ENCODE results near the gene AKR1C8.

DNA sequence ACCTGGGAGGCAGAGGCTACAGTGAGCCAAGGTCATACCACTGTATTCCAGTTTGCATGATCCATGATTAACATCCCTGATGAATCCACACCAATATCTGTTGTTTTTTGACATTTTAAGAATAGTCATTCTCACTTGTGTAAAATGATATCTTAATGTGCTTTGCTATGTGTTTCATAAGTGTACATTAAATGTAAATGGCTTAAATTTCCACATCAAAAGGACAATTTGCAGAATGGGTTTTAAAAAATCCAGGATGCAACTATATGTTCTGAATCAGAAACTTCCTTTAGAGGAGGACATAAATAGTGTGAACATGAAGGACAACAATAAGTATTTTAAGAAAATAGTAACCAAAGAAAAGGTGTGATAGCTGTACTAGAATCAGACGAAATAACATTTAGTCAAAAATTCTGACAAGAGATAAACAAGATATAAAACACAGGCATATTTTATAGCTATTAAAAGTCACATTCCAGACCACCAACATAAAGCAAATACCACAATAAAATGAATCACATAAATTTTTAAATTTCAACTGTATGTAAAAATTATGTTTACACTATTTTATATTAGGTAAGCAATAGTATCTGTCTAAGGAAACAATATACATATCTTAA, 48.4 kb downstream of the AKR1C8 start:
- TF ChIP-seq CTCF (IDR thresholded peaks at IDR 0.05; ENCODE audit: poor library complexity, severe bottlenecking) (no peak), EP300 (conservative IDR thresholded peaks at IDR 0.05; ENCODE audit: poor library complexity, severe bottlenecking) (no peak), EZH2 (IDR thresholded peaks at IDR 0.05; ENCODE audit: borderline replicate concordance, insufficient read depth, low read length, poor library complexity, severe bottlenecking) (no peak), POLR2AphosphoS5 (IDR thresholded peaks at IDR 0.05) (no peak), TAF1 (IDR thresholded peaks at IDR 0.05; ENCODE audit: low read depth) (no peak), RAD21 (conservative IDR thresholded peaks at IDR 0.05) (no peak), MXI1 (conservative IDR thresholded peaks at IDR 0.05; ENCODE audit: poor library complexity, severe bottlenecking) (no peak), SMC3 (conservative IDR thresholded peaks at IDR 0.05; ENCODE audit: poor library complexity) (no peak)
- TF ChIP-seq, protein P1, sequence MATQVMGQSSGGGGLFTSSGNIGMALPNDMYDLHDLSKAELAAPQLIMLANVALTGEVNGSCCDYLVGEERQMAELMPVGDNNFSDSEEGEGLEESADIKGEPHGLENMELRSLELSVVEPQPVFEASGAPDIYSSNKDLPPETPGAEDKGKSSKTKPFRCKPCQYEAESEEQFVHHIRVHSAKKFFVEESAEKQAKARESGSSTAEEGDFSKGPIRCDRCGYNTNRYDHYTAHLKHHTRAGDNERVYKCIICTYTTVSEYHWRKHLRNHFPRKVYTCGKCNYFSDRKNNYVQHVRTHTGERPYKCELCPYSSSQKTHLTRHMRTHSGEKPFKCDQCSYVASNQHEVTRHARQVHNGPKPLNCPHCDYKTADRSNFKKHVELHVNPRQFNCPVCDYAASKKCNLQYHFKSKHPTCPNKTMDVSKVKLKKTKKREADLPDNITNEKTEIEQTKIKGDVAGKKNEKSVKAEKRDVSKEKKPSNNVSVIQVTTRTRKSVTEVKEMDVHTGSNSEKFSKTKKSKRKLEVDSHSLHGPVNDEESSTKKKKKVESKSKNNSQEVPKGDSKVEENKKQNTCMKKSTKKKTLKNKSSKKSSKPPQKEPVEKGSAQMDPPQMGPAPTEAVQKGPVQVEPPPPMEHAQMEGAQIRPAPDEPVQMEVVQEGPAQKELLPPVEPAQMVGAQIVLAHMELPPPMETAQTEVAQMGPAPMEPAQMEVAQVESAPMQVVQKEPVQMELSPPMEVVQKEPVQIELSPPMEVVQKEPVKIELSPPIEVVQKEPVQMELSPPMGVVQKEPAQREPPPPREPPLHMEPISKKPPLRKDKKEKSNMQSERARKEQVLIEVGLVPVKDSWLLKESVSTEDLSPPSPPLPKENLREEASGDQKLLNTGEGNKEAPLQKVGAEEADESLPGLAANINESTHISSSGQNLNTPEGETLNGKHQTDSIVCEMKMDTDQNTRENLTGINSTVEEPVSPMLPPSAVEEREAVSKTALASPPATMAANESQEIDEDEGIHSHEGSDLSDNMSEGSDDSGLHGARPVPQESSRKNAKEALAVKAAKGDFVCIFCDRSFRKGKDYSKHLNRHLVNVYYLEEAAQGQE (IDR thresholded peaks at IDR 0.05; ENCODE audit: borderline replicate concordance): no peak
